Measurements from ENCODE around the gene TRANK1. TPM values are rescaled to one million over a fixed set of nuclear protein-coding genes. Genes with fewer than 3 reads are reported as not detected.

Gene TRANK1
- total RNA-seq, 1 experiment from 2014 or later, result 1.1 TPM

- TF ChIP-seq CBX3 (IDR thresholded peaks at IDR 0.05; ENCODE audit: low read depth) (no peak), SP1 (IDR thresholded peaks at IDR 0.05; ENCODE audit: low read depth) (no peak)
Measured at GRCh38 chr3:36866368-36866767, 78.5 kb downstream of the TRANK1 start (continued).

DNA sequence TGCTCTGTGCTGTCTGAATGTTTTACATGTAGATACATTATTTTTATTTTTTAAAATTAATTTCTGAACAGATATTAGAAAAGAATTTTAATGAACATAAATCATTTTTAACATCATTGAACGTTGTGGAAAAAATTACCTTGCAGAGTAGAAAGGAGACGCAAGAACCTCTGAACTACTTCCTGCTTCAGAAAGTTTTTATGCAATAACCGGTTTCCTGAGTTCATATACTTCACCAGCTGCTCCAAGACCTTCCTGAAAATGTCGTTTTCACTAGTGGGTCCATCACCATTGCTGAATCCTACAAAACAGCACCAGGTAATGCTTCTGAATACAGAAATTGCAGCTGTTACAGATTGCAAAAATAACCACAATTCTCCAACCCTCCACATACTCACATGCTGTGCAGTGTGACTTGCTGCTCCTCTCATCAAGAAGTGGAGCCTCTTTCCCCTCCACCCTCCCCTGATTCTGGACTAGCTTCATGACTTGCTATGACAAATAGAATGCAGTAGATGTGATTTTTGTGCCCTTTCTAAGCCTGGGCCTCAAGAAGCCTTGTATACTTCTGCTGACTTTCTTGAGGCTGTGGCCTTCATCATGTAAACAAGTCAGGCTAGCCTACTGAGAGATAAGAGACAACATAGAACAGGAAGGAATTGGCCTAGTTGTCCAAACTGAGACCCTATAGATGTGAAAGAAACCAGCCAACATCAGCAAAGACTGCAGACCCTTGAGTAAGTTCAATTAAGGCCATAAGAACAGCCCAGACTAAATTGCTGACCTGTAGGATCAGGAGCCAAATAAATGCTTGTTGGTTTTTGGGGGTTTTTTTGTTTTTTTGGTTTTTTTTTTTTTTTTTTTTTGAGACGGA lies 80.4 kb downstream of the TRANK1 start:
- intact Hi-C loops (cut with micrococcal nuclease), result no loop called here
- CTCF ChIA-PET, result no interaction called here

GRCh38 chr3:36862076-36862755 lies 82.6 kb downstream of the TRANK1 start:
- H3K4me2 ChIP-seq (ENCODE audit: low read length), result no peak overlapping the region
- H3K9me2 ChIP-seq (ENCODE audit: insufficient read depth), result no peaks in the 10 kb centered on the region
- H3K4me1 ChIP-seq (ENCODE audit: control insufficient read depth in 1 of 2, insufficient read depth in 2 of 2, low read length in 2 of 2), result no peaks in the 10 kb centered on the region
- DNase-seq (ENCODE audit: low read depth, low spot score) (no peak), ATAC-seq (no peak)
- TF ChIP-seq CEBPB (IDR thresholded peaks at IDR 0.05; ENCODE audit: low read depth) (no peak), SRF (IDR thresholded peaks at IDR 0.05; ENCODE audit: low read depth) (no peak), ELF1 (IDR thresholded peaks at IDR 0.05; ENCODE audit: borderline replicate concordance, low read depth) (no peak), FOSL1 (IDR thresholded peaks at IDR 0.05; ENCODE audit: low read depth) (no peak), EZH2 (IDR thresholded peaks at IDR 0.05) (no peak), ZNF274 (IDR thresholded peaks at IDR 0.05; ENCODE audit: low read depth, low read length) (no peak), TCF7L2 (IDR thresholded peaks at IDR 0.05; ENCODE audit: borderline replicate concordance, extremely low read depth, insufficient read depth, insufficient read length) (no peak), POLR2A (IDR thresholded peaks at IDR 0.05; ENCODE audit: borderline replicate concordance, extremely low read depth, insufficient read depth, insufficient read length) (no peak)
- H3K79me2 ChIP-seq (ENCODE audit: insufficient read depth, low read length), result no peaks in the 10 kb centered on the region
- POLR2A ChIA-PET, result no interaction called here
- CTCF ChIA-PET, result no interaction called here
- no peak overlapping the region for H2AFZ ChIP-seq (ENCODE audit: low read depth, low read length, poor library complexity, severe bottlenecking)
- peaks cover 29% of the 10 kb centered on the region; the same call in 1 of the 2 replicates for H3K27me3 ChIP-seq (ENCODE audit: insufficient read depth, low read length)
- no peaks in the 10 kb centered on the region for H4K20me1 ChIP-seq (ENCODE audit: insufficient read depth)
- no peak overlapping the region for H3K27ac ChIP-seq (ENCODE audit: low read depth, low read length)
- no peaks in the 10 kb centered on the region for H3K36me3 ChIP-seq (ENCODE audit: control insufficient read depth in 1 of 2, insufficient read depth in 2 of 2, low read length in 2 of 2)
- no peak overlapping the region for H3K4me3 ChIP-seq (replicated peaks in 1 of 2; ENCODE audit: low read depth in 1 of 2, low read length in 2 of 2)
- no peaks in the 10 kb centered on the region for H3K9me3 ChIP-seq (ENCODE audit: control insufficient read depth in 1 of 2, insufficient read depth in 1 of 2, low read depth in 1 of 2, low read length in 2 of 2)
- H3K9ac ChIP-seq (ENCODE audit: low read length), result no peak overlapping the region
- BruUV-seq (replicated peaks), result no TSS peak
- intact Hi-C loops (cut with micrococcal nuclease), result no loop called here
- RAD21 ChIA-PET (ENCODE audit: low non-redundant PET in 1 of 2, low total read pairs in 2 of 2, uncharacterized antibody in 2 of 2, unreplicated experiment in 2 of 2), result no interaction called here

More for the DNA sequence above, 80.4 kb downstream of the TRANK1 start:
- Histone ChIP-seq H3K27ac (ENCODE audit: low read depth, low read length) (no peak overlapping the region), H3K36me3 (ENCODE audit: control insufficient read depth in 1 of 2, insufficient read depth in 2 of 2, low read length in 2 of 2) (no peaks in the 10 kb centered on the region), H3K9ac (ENCODE audit: low read length) (no peak overlapping the region), H3K79me2 (ENCODE audit: insufficient read depth, low read length) (no peaks in the 10 kb centered on the region), H3K4me2 (ENCODE audit: low read length) (no peak overlapping the region), H3K27me3 (ENCODE audit: insufficient read depth, low read length) (peaks cover 32% of the 10 kb centered on the region), H3K4me3 (replicated peaks in 1 of 2; ENCODE audit: low read depth in 1 of 2, low read length in 2 of 2) (no peak overlapping the region), H3K9me2 (ENCODE audit: insufficient read depth) (no peaks in the 10 kb centered on the region), H3K4me1 (ENCODE audit: control insufficient read depth in 1 of 2, insufficient read depth in 2 of 2, low read length in 2 of 2) (no peaks in the 10 kb centered on the region), H3K9me3 (ENCODE audit: control insufficient read depth in 1 of 2, insufficient read depth in 1 of 2, low read depth in 1 of 2, low read length in 2 of 2) (no peaks in the 10 kb centered on the region), H4K20me1 (ENCODE audit: insufficient read depth) (no peaks in the 10 kb centered on the region), H2AFZ (ENCODE audit: low read depth, low read length, poor library complexity, severe bottlenecking) (no peak overlapping the region)
- ChIA-PET RAD21 (ENCODE audit: low non-redundant PET in 1 of 2, low total read pairs in 2 of 2, uncharacterized antibody in 2 of 2, unreplicated experiment in 2 of 2) (no interaction called here), POLR2A (no interaction called here)
- no peak for ATAC-seq
- DNase-seq (ENCODE audit: low read depth, low spot score), result no peak
- TF ChIP-seq JUND (IDR thresholded peaks at IDR 0.05) (no peak), EGR1 (IDR thresholded peaks at IDR 0.05; ENCODE audit: low read depth) (no peak)
- BruUV-seq (replicated peaks), result no TSS peak
